GM19395 (cell line): ENCODE measurements around the gene RARRES2.
"Not testable (repeated sequence)": the region's sequence is repeated elsewhere in the genome, so short reads cannot be mapped to it uniquely, and the experiment has no call there.

ENCODE experiments used
- ATAC-seq: cut with Tn5 transposase; IDR thresholded peaks from one replicate; pipeline ENCODE4 v1.9.1; 2021; ENCODE audit warnings: mild to moderate bottlenecking, moderate library complexity; ENCODE audit not compliant: unreplicated experiment

The RARRES2 gene

DNA sequence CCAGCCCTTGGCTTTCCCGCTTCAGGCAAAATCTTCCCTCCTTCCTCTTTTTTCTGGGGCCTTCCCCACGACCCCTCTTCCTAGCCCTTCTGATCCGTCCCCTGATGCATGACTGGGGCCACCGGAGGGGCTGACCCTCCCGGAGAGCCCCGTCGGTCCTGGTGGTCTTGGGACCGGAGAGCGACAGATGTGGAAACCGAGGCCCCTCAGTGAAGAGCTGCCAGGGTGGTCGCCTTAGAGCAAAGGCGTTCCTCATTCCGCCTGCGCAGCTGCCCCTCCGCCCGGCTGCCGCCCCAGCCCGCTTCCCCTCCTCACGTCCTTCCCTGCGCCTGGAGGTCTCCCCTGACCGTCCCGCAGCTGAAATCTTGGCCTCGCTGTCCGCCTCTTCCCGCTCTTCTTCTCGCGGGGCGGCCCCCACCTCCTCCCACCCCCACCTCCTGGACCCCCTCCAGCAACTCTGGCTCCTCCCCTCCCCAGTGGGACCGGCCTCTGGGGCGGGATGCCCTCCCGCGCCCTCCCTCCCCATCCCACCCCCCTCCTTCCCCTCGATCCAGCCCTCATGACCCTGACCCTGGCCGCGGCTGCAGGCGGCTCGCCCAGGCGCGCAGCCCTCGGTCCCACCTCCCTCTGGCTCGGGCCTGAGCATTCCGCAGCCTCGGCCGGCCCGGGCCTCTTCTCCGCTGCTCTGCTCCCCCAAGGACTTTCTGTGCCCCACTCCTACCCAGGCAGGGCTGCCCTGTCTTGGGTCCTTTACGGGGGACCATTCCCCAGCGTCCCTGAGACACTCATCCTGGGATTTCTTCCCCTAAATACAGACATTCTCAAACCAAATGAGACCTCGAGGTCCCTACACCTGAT is at the start of gene RARRES2:
Gene RARRES2 (minus strand): TSS at position 367 of the 858 bp plus-strand sequence. CDS start 1,020 bp downstream, outside the sequence.
- no peak for ATAC-seq

DNA sequence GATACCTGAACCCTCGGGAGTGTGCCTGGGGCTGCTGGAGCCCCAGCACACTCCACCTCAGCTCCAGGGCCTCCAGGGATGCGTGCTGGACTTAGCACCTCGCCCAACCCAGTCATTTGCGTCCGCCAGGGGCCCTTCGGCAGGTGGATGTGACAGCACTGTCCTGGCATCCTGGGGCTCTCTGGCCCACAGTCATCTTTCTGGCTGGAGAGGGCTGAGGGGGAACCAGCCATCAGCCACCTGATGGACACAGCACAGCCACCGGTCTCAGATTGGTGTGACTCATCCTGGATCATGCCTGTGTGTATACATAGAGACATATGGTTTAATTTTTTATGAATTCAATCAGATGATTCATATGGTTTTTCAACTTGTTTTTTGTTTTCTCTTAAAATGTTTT is 48.8 kb upstream of the RARRES2 start:
- no peak for ATAC-seq

DNA sequence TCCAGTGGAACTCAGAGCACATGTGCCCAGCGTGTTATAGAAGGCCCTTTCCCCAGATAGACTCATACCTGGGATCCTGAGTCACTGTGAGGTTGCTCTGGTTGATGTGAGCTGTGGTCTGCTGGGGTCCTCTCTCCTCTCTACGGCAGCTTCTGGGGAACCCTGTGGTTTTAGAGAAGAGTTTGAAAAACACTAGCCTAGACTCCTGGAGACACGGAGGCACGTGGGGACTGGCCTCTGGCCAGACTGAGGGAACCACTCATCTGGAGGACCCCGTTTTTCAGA is 48.0 kb upstream of the RARRES2 start:
- ATAC-seq: no peak

DNA sequence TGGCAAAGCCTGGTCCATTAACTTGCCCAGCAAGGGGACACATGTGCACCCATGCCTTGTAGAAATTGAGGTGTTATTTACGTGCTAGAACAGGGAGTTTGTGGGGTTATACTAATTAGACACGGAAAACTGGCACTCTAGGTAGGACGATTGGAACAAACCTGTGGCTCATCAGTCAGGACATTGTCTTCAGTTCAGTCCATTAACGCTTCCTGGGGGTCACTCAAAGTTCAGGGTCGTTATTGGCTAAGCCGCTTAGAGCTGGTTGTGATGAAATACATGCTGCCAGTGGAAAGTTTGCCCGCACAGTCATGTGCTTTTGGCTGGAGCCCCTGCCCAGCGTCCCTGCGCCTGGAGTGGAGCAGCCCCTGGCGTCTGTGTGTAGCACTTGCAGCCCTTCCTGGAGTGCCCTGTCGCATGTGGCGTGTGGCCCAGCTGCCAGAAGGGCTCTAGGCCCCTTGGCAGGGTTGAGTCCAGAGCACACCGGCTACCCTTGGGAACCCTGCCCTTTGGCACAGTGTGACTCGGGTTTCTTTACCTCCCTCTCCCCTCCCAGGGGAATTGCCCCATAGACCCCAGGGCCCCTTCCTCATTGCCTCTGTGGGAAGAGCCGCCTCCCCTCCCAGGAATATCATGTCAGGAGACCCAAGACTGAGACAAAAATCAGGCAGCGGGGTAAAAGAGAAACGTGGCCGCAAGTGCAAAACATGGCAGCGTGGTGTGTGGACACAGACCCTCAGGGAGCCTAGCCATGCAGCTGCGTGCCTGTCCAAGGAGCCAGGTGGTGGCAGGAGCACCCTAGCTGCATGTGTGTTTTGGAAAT is 47.5 kb upstream of the RARRES2 start:
- ATAC-seq: no peak

DNA sequence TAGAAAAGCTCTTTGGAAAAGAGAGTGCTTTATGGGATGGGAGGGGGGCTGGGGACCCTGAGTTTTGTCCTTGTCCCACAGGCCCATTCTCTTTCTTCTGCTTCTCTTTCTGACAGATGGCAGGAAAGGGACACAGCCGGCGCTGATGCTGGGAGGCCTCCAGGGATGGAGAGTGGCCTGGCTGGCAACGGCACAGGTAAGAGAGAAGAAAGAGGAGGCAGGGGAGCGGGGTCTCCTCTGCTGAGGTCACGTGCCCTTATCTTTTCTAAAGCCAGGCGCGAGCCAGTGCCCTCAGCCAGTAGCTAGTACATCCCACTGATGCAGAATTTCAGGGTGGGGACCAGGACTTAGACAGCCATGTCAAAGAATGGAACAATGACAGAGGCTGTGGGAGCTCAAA is 46.9 kb upstream of the RARRES2 start:
- ATAC-seq: no peak

DNA sequence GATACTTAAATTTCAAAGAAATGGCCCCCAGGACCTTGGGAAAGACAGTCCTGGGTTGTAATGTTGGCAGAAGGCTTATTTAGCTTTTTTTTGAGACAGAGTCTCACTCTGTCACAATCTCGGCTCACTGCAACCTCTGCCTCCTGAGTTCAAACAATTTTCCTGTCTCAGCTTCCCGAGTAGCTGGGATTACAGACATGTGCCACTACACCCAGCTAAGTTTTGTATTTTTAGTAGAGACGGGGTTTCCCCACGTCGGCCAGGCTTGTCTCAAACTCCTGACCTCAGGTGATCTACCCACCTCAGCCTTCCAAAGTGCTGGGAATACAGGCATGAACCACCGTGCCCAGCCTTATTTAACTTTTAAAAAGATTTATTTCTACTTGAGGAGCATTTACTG is 44.5 kb upstream of the RARRES2 start:
- not testable (repeated sequence) for ATAC-seq

DNA sequence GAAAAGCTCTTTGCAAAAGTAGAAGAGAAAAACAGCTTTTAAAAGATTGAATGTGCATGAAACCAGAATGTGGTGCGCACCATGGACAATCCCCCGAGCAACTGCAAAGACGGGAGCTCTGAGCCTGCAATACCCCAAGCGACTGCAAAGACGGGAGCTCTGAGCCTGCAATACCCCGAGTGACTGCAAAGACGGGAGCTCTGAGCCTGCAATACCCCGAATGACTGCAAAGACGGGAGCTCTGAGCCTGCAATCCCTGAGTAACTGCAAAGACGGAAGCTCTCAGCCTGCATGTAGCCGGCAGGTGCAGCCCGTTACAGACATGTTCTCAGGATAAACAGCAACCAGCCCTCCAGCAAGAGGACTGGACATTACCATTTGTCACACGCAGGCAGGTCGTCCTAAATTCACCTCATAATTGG is 43.9 kb upstream of the RARRES2 start:
- ATAC-seq: no peak

DNA sequence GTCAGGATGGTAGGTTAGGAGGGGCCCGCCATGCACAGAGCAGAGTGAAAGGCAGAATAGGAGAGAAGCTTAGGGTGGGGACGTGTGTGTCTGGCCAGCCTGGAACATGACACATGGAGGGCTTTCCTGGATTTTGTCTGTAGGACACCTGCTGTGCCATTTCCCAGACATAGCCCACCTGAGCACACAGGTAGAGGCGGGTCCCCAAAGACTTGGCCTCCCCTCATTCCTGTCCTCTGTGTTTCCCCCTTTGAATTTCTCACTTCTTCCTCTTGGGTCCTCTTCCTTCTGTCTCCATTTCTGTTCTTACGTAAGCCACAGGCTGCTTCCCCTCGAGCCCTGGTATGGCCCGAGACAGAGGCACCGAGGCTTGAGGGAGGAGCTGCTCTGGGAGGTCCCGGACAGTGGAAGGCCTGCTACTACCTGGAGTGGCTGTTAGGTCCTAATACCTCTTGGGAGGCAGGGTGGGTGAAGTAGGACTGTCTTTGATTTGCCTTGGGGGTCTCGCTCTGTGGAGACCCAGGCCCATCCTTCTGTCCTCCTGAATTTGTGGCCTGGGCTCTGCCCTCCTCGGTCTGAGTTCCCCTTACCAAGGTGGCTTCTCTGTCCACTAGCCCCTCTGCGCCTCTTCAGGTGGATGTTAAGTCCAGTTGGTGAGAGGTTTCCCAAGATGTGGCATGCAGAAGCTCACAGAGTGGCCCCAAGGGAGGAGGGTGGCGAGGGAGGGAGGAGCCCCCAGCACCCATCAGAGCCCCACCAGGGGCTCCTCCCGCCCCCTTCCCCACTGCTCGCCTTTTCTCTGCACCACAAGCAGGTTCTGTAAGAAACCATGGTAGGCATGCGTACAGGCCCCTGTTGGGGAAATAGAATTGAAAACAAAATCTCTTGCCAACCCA is 43.2 kb upstream of the RARRES2 start:
- ATAC-seq: no peak

DNA sequence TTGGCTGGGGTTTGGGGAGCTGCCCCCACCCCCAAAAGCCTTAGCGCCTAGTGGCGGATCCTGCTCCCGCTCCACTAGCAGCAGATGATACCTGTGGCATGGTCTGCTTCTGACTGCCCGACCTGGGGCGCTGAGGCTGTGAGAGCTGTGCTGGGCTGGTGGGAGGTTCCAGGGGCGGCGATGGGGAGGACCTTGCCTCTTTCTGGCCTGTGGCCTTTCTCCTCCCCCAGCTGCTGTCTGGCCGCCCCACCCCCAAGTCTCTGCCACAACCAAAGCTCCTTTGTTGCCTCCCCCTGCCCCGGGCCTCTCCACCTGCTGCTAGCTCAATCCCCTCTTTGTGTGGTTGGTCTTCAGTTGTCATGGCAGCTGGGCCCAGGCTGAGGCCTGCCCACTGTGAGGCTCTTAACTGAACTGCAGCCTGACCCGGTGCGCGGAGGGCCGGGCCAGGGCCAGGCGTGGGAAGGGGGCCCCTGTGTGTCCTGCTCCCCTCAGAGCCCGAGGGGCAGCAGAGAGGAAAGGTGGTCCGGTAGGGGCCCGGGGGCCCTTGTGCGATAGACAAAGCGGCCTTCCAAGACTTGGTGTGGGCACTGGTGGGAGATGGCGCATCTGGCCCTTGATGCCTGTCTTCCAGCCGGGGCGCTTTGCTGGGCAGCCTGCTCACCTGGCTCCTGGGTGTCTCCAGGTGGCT is 42.4 kb upstream of the RARRES2 start:
- ATAC-seq: no peak

DNA sequence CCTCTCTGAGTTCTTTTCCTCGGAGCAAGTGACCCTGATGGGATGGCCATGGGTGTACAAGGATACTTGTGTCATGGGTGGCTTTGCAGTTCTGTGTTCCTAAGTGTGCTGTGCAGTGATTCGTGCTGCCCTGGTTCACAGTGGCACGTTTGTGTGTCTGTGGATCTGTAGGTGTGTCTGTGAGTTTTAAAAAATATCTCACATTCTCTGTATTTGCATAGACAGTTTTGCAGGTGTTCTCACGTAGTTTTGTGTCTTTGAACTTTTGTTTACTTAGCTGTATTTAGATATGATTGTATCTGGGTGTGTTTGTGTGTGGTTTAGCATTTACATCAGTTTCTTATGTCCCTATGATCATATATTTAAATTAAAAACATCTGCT is 41.4 kb upstream of the RARRES2 start:
- no peak for ATAC-seq

DNA sequence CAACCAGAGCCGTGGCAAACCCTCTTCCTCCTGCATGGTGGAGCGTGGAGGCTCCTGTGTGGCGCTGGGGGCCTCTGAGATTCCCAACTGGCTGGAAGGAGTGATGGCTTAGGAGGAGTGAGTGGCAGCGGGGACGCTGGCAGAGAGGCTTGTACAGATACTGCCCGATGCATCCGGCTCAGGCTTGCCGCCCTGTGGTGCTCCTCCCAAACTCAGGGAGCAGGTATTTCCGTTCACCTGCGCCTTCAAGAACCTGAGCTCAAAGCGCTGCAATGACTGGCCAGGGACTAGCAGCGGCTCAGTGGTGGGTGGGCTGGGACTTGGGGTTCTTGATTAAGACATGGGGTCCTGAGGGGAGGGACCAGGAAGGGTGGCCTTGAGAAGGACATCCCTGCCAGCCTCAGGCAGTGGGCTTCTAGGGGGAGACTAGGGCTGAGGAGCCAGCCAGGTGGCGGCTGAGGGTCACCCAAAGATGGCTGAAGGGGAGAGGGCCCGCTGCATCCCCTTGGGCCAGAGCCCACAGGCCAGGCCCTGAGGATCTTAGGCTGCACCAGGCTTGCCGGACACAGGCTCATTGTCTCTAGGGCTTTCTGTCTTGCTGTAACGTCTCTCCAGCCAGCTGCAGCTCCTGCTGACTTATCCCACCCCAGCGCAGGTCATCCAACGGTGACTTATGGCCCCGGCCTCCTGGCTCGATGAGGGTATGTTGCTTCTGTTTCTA is 40.9 kb upstream of the RARRES2 start:
- ATAC-seq: no peak

DNA sequence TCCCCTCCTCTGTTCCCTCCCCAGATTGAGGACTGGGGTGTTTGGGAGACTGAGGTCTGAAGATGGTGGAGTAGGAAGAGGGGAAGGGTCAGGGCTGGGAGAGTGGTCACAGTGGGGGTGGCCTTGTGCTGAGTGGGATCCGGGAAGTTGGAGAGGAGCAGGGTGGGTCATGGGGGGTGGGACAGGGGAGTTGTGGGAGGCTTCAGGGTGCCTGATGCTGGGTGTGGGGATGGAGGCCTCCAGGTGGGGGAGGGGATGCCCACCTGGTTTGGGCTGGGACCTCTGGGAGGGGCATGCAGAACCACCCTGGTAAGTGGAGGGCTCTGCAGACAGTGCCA is 40.3 kb upstream of the RARRES2 start:
- no peak for ATAC-seq

DNA sequence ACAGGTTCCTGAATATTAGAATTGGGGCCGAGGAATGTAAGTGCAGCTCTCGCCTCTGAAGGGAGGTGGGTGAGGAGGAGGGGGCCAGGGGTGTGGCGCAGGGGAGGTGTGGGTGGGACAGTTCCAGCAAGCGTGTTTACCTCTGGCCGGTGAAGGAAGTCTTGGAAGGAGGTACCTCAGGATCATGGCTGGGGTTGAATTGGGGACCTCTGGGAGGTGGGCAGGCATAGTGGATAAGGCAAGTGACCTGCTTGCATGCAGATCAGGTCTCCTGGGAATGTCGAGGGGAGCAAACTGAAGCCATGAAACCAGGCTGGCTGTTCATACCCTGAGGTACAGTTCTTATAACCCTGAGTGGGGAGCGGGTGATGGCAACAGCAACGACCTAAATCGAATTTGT is 39.7 kb upstream of the RARRES2 start:
- ATAC-seq: no peak

DNA sequence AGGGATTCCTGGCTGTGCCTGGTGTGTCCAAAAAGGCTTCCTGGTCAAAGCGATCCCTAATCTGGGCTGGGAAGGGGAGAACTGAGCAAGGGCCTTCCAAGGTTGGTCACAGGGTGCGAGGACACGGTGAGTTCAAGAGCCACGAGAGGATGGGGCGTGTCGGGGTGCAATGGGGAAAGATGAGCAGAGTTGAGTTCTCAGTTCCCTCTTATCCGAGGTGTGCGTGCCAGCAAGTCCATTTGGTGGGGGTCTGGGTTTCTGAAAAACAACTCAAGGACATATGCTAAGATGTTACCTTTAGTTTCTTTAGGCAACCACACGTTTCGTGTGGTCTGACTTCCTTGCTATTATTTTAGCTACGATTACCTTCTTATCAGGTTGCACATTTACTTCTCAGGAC is 39.0 kb upstream of the RARRES2 start:
- peak; percentile 33 for ATAC-seq

DNA sequence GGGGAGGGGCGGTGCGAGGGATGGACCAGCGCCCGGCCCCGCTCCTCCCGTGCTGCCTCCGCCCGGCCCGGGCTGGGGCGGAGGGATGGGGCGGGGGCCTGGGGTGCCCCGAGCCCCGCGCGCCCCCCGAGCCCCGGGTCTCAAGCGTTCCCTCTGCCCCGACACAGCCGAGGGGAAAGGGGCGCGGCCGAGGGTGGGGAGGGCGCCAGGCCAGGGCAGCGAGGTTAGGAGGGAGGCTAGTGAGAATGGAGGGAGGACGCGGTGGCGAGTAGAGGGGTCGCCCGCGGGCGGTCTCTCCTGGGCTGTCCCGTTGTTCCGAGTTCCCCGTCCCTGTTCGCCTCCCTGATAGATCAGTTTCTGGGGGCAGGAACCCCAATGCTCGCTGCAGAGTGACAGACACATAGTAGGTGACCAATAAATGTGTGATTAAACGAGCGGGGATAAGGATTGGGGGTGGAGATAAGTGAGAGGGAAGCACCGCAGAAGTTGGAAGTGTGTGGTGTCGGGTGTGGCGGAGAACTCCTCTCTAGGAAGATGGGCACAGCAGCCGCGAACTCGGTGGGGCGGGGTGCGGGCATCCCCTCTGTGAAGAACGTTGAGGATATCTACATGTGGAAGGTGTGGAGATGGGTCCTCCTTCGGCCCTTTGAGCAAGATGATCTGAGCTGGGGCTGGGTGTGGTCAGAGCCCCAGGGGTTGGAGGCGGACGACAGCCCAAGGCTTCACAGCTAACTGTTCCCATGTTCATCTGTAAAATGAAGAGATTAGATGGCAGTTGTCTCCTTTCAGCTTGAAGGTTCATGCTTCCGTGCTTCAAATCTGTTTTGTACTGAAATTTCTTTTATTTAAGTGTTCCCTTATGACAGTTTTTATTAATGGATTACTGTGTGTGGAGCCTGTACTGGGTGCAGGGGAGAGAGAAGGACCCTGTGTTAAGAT is 38.3 kb upstream of the RARRES2 start:
- peak; percentile 33 for ATAC-seq

DNA sequence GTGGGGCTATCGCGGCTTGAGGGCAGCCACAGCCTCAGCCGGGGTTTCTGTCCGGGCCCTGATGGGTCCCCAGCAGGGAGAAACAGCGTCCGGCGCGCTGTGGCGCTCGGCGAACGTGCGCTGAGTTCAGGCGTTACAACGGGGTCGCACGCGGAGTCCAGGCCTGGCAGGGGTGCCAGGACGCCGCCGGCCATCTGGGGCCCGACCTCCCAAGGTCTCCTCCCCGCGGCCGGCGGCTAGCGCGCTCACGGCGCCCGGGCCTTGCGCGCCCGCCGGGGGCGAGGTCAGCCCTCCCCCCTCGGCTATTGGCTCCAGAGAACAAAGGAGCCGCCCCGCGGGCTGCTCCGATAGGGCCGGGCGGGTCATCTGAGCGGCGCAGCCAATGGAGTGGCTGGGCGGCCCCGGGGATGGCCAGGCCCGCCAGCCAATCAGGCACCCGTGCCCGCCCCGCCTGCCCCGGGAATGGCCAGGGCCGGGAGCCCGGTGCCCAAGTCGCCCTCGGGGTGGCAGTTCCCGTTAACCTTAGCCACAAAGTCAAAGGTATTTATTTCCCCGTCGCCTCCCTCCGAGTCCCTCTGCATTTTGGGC is 37.5 kb upstream of the RARRES2 start, which contains the start of gene ZNF775:
Gene ZNF775 (plus strand): TSS at position 478 of the 588 bp plus-strand sequence. CDS start 9,141 bp downstream, outside the sequence.
- ATAC-seq: peak; percentile 73

DNA sequence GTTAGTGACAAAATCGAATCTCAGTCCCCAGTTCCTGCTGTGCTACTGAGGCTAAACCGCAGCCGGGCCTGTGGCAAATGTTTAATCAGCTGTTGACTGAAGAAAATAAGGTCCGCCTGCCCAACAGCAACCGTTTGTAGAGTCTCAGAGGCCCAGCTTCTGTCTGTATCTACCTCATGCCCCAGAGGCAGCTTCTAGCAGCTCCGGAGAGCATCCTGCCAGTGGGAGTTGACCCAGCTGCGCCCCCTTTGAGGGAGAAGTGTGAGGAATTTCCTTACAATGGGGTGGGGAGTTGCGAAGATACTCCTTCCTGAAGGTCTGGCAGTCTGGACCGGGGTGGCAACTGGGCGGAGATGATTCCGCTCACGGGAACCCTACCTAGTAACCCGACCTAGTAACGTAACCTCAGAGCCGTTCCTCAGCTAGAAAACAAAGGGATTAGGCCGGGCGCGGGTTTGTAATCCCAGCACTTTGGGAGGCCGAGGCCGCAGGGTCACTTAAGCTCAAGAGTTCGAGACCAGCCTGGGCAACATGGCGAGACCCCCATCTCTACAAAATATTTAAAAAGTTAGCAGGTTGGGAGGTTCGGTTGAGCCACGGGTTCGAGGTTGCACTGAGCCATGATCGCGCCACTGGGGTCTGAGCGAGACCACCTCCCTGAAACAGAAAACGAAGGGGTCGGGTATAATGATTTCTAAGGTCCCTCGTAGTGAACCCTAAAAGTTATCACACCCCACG is 36.9 kb upstream of the RARRES2 start:
- peak; percentile 16 for ATAC-seq

DNA sequence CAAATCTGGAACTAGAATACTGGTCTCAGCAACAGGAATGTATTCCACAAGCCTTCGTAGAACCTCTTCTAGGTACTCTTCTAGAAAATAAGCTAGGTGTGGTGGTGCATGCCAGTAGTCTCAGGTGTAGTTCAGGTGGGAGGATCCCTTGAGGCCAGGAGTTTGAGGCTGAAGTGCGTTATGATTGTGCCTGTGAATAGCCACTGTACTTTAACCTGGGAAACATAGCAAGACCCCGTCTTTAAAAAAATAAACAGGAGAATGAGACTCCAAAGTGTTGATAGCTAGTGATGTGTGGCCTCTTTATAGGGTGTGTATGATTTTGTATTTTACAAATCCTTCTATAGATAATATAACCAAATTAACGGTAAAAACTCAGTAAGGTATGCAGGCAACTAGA is 36.2 kb upstream of the RARRES2 start:
- ATAC-seq: no peak
